ENCODE data around the gene CYP27B1. TPM values are rescaled to one million over a fixed set of nuclear protein-coding genes. Genes with fewer than 3 reads are reported as not detected.

Gene CYP27B1
- total and polyA plus RNA-seq, 10 of the 15 experiments (the other 5 are each of a cell fraction or from before 2014, with no cell fraction given), result 0.10 to 2.7 (median 1.1) TPM

DNA sequence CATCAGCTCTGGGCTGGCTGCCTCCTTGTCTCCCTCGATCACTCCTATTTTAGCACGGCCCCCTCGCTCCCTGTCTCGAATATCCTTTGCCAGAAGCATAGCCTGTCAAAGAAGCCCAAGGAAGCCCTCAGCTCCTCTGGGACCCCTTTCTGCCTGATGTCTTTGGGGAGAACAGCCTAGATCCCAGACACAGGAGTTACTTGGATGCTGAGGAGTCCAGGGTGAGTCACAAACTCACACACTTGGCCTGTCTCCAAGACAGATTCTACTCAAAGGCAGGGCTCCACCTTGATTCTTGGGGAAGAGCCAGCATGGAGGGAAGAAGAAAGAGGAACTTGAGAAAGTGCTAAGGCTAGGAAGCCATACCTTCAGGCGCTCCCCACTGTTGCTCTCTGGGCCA is 43.6 kb upstream of the CYP27B1 start:
- ChIA-PET RAD21 (ENCODE audit: unreplicated experiment) (no interaction called here), POLR2A (interaction anchor here (0.6 kb wide), 1 partner anchor 10 kb away, joined by 3 read pairs; no protein-coding TSS in a partner anchor), CTCF (interaction anchor here (0.9 to 1.0 kb wide), 3 partner anchors 10 to 46 kb away, joined by 3 to 4 read pairs (median 3); partner anchors contain the start of gene TSFM), SMC1A (ENCODE audit: uncharacterized antibody, unreplicated experiment) (no interaction called here)
- H3K9ac ChIP-seq (ENCODE audit: control insufficient read depth, insufficient read depth, low read length), result no peak overlapping the region
- in situ Hi-C loops (cut with MboI), result no loop called here
- H3K4me2 ChIP-seq (ENCODE audit: control insufficient read depth, insufficient read depth), result no peak overlapping the region
- no peak for TF ChIP-seq PAX8 (IDR thresholded peaks at IDR 0.05)
- TF ChIP-seq ATF7 (IDR thresholded peaks at IDR 0.05; ENCODE audit: low read depth), result no peak
- TF ChIP-seq HDGF (IDR thresholded peaks at IDR 0.05), result no peak
- no peak for TF ChIP-seq GABPA (IDR thresholded peaks at IDR 0.05; ENCODE audit: low read depth)
- H3K9me3 ChIP-seq (replicated peaks; ENCODE audit: control insufficient read depth, insufficient read depth, low read length), result no peaks in the 10 kb centered on the region
- H3K4me1 ChIP-seq (ENCODE audit: control insufficient read depth, insufficient read depth, low read length), result no peaks in the 10 kb centered on the region
- intact Hi-C loops (cut with micrococcal nuclease; ENCODE audit: unreplicated experiment), result no loop called here
- ATAC-seq (no peak), DNase-seq (ENCODE audit: low read depth, low spot score) (no peak), FAIRE-seq (no peak)
- no TSS peak for BruUV-seq (replicated peaks)
- H3K79me2 ChIP-seq (ENCODE audit: control insufficient read depth, insufficient read depth, low read length), result no peaks in the 10 kb centered on the region
- H3K27ac ChIP-seq (ENCODE audit: control insufficient read depth, insufficient read depth), result no peak overlapping the region
- WGBS (ENCODE audit: insufficient coverage, insufficient replicate concordance, low lambda C conversion rate, missing lambda C conversion rate), result 90% methylated on average over 5 of the region's 5 CpGs
- H3K27me3 ChIP-seq (replicated peaks in 1 of 2; ENCODE audit: control insufficient read depth in 2 of 2, insufficient read depth in 2 of 2, low read length in 1 of 2), result no peaks in the 10 kb centered on the region
- H2AFZ ChIP-seq (ENCODE audit: control insufficient read depth, low read depth, low read length), result no peak overlapping the region
- H4K20me1 ChIP-seq (ENCODE audit: control insufficient read depth, insufficient read depth), result no peaks in the 10 kb centered on the region
- no peaks in the 10 kb centered on the region; a peak in 2 of 4 replicates for H3K36me3 ChIP-seq (ENCODE audit: control insufficient read depth in 2 of 2, insufficient read depth in 2 of 2, low read length in 1 of 2)
- no peak overlapping the region for H3K4me3 ChIP-seq

GRCh38 chr12:57809425-57809824 is 42.5 kb upstream of the CYP27B1 start:
- FAIRE-seq (no peak), DNase-seq (ENCODE audit: low read depth, low spot score) (no peak), ATAC-seq (no peak)
- Histone ChIP-seq H3K4me3 (no peak overlapping the region), H4K20me1 (ENCODE audit: control insufficient read depth, insufficient read depth) (no peaks in the 10 kb centered on the region), H3K9ac (ENCODE audit: control insufficient read depth, insufficient read depth, low read length) (no peak overlapping the region), H3K4me2 (ENCODE audit: control insufficient read depth, insufficient read depth) (no peak overlapping the region), H3K4me1 (ENCODE audit: control insufficient read depth, insufficient read depth, low read length) (no peaks in the 10 kb centered on the region), H2AFZ (ENCODE audit: control insufficient read depth, low read depth, low read length) (no peak overlapping the region), H3K27ac (ENCODE audit: control insufficient read depth, insufficient read depth) (no peak overlapping the region), H3K79me2 (ENCODE audit: control insufficient read depth, insufficient read depth, low read length) (no peaks in the 10 kb centered on the region), H3K36me3 (ENCODE audit: control insufficient read depth in 2 of 2, insufficient read depth in 2 of 2, low read length in 1 of 2) (no peaks in the 10 kb centered on the region; a peak in 2 of 4 replicates), H3K27me3 (replicated peaks in 1 of 2; ENCODE audit: control insufficient read depth in 2 of 2, insufficient read depth in 2 of 2, low read length in 1 of 2) (no peaks in the 10 kb centered on the region), H3K9me3 (replicated peaks; ENCODE audit: control insufficient read depth, insufficient read depth, low read length) (no peaks in the 10 kb centered on the region)
- RAD21 ChIA-PET (ENCODE audit: unreplicated experiment), result no interaction called here
- no peak for TF ChIP-seq RCOR1 (conservative IDR thresholded peaks at IDR 0.05; ENCODE audit: low read depth, low read length)
- TF ChIP-seq FOXK2 (IDR thresholded peaks at IDR 0.05), result no peak
- TF ChIP-seq ZNF592 (IDR thresholded peaks at IDR 0.05), result no peak
- TF ChIP-seq KDM1A (IDR thresholded peaks at IDR 0.05; ENCODE audit: borderline replicate concordance), result no peak
- TF ChIP-seq NBN (IDR thresholded peaks at IDR 0.05), result no peak
- TF ChIP-seq BCL11A (IDR thresholded peaks at IDR 0.05; ENCODE audit: low read depth, low read length), result no peak
- no TSS peak for BruUV-seq (replicated peaks)
- POLR2A ChIA-PET, result interaction anchor here (0.7 kb wide), 1 partner anchor 24 kb away, joined by 3 read pairs; no protein-coding TSS in a partner anchor
- in situ Hi-C loops (cut with MboI), result no loop called here
- 76% methylated on average over 3 of the region's 3 CpGs for WGBS (ENCODE audit: insufficient coverage, insufficient replicate concordance, low lambda C conversion rate, missing lambda C conversion rate)
- intact Hi-C loops (cut with micrococcal nuclease; ENCODE audit: unreplicated experiment), result no loop called here
- SMC1A ChIA-PET (ENCODE audit: uncharacterized antibody, unreplicated experiment), result no interaction called here
- CTCF ChIA-PET, result no interaction called here

Measured in GM12878 (cell line).